Smooth muscle cell (in vitro differentiated cells): ENCODE measurements around the gene CCDC50. TPM values are rescaled to one million over a fixed set of nuclear protein-coding genes. Genes with fewer than 3 reads are reported as not detected.

Source experiments
- DNase-seq: peaks from one replicate; lab custom pipeline; 2025; ENCODE audit not compliant: unreplicated experiment; lab: John Stamatoyannopoulos, UW
- H2AFZ ChIP-seq: fragments of 200-600 bp; sonication (generic); 2 replicates; pipeline ENCODE4 v1.6.0; 2016; ENCODE audit warnings: antibody characterized with exemption, low read depth, mild to moderate bottlenecking
- H3F3A ChIP-seq: fragments of 200-600 bp; sonication (generic); 2 replicates; pipeline ENCODE4 v1.6.0; 2017; ENCODE audit warnings: antibody characterized with exemption, low read depth
- H3K27ac ChIP-seq: fragments of 200-600 bp; sonication (generic); 2 replicates; pipeline ENCODE4 v1.5.1; 2016; ENCODE audit warnings: low read depth, mild to moderate bottlenecking
- H3K27me3 ChIP-seq: fragments of 200-600 bp; sonication (generic); 2 replicates; pipeline ENCODE4 v1.6.1; 2016; ENCODE audit warnings: low read depth, mild to moderate bottlenecking
- H3K36me3 ChIP-seq: fragments of 200-600 bp; sonication (generic); 2 replicates; pipeline ENCODE4 v1.5.1; 2016; ENCODE audit warnings: low read depth
- H3K4me1 ChIP-seq: fragments of 200-600 bp; sonication (generic); 2 replicates; pipeline ENCODE4 v1.5.1; 2016; ENCODE audit warnings: low read depth
- H3K4me2 ChIP-seq: fragments of 200-600 bp; sonication (generic); 2 replicates; pipeline ENCODE4 v1.6.0; 2016; ENCODE audit warnings: mild to moderate bottlenecking
- H3K4me3 ChIP-seq: fragments of 200-600 bp; sonication (generic); 2 replicates; pipeline ENCODE4 v1.5.1; 2016; ENCODE audit warnings: mild to moderate bottlenecking
- H3K79me2 ChIP-seq: fragments of 200-600 bp; sonication (generic); 2 replicates; pipeline ENCODE4 v1.6.0; 2016; ENCODE audit warnings: low read depth, mild to moderate bottlenecking
- H3K9ac ChIP-seq: fragments of 200-600 bp; sonication (generic); 2 replicates; pipeline ENCODE4 v1.6.0; 2016; ENCODE audit warnings: low read depth
- H3K9me3 ChIP-seq: fragments of 200-600 bp; sonication (generic); replicated peaks from 2 replicates; pipeline ENCODE4 v1.5.1; 2016; ENCODE audit warnings: low read depth
- H4K20me1 ChIP-seq: fragments of 200-600 bp; sonication (generic); 2 replicates; pipeline ENCODE4 v1.6.0; 2016; ENCODE audit warnings: low read depth
- CTCF ChIP-seq: fragments of 200-600 bp; sonication (generic); IDR thresholded peaks from 2 replicates; pipeline ENCODE4 v1.5.1; 2017; ENCODE audit warnings: borderline replicate concordance, mild to moderate bottlenecking, antibody characterized with exemption; ENCODE audit not compliant: insufficient read depth, poor library complexity, severe bottlenecking
- WGBS: methylation state at CpG from one replicate; pipeline ENCODE4 v1.1.7; 2016; ENCODE audit warnings: low lambda C conversion rate; 5-methylcytosine and 5-hydroxymethylcytosine counted together
- polyA plus RNA-seq: library from polyadenylated mRNA; unstranded; fragments of >200 nt; fragmentation: Nextera tagmentation; extraction: Ambion mirVana; gene quantifications from 2 replicates; pipeline ENCODE4 v1.2.1, GENCODE V29; 2016
- total RNA-seq: library from RNA; depleted of rRNA; stranded (reverse); fragments of >200 nt; gene quantifications from 2 replicates; pipeline ENCODE4 v1.2.3, GENCODE V29; 2014

Gene CCDC50
- total and polyA plus RNA-seq, 2 experiments from 2014 or later: 31.7 to 53.9 TPM

GRCh38 chr3:191342006-191342405, 12.8 kb downstream of the CCDC50 start:
- no peak overlapping the region for H2AFZ ChIP-seq
- H3F3A ChIP-seq: peaks cover 7% of the 10 kb centered on the region
- WGBS: 83% methylated on average over 2 of the region's 2 CpGs
- TF ChIP-seq CTCF: no peak
- H3K27me3 ChIP-seq: no peaks in the 10 kb centered on the region
- no peaks in the 10 kb centered on the region for H3K36me3 ChIP-seq
- no peak overlapping the region for H3K4me2 ChIP-seq
- H3K4me1 ChIP-seq: no peaks in the 10 kb centered on the region
- peak overlapping the region; percentile 17 for H3K27ac ChIP-seq
- H3K79me2 ChIP-seq: peaks cover 99% of the 10 kb centered on the region
- no peak for DNase-seq
- H3K9ac ChIP-seq: no peak overlapping the region
- peaks cover 53% of the 10 kb centered on the region for H4K20me1 ChIP-seq
- H3K9me3 ChIP-seq: no peaks in the 10 kb centered on the region
- H3K4me3 ChIP-seq: no peak overlapping the region

DNA sequence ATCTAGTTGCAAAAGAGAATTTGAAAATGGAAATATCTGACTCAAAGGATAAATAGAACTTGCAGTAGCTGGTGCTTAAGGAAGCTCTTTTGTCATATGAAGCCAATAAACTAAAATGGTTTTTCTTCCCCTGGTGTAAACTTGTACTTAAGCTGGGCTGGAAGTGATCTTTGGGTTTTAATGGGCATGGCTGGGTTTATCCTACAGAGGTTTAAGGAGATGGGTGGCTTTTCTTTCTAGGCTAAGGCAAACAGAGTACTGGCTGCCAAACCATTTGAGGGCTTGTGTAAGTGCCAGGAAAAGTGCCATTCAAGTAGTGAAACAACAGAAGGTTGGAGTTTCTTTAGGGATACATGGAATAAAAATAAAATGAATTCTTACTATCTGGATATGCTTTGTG, 13.2 kb downstream of the CCDC50 start:
- TF ChIP-seq CTCF: no peak
- H3K4me2 ChIP-seq: no peak overlapping the region
- H3K27ac ChIP-seq: no peak overlapping the region

DNA sequence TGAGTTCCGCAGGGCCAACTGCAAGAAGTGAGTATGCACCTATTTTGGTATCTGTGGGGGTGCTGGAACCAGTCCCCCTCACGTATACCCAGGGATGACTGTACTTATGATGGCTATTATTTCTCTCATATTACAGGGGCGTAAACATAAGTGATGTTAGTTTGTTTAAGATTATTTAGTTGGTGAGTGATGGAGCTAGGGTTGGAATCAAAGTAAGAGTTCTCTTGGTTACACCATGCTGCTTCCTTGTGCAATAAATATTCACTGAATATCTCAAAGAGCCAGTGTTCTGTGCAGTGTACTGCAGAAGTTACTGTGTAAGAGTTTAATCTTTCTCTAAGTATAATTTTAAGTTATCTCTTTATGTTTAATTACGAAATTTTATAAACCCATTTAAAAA, 13.9 kb downstream of the CCDC50 start:
- H3K79me2 ChIP-seq: peaks cover 100% of the 10 kb centered on the region
- H3K9ac ChIP-seq: no peak overlapping the region
- no peak overlapping the region for H3K4me2 ChIP-seq
- TF ChIP-seq CTCF: no peak
- no peak for DNase-seq
- no peaks in the 10 kb centered on the region for H3K4me1 ChIP-seq
- no peak overlapping the region for H2AFZ ChIP-seq
- H3K36me3 ChIP-seq: no peaks in the 10 kb centered on the region
- peaks cover 61% of the 10 kb centered on the region for H4K20me1 ChIP-seq
- peaks cover 7% of the 10 kb centered on the region for H3F3A ChIP-seq
- H3K9me3 ChIP-seq: no peaks in the 10 kb centered on the region
- no peak overlapping the region for H3K27ac ChIP-seq
- H3K27me3 ChIP-seq: no peaks in the 10 kb centered on the region
- 85% methylated on average over 4 of the region's 4 CpGs for WGBS
- H3K4me3 ChIP-seq: no peak overlapping the region

More for the DNA sequence above, 13.2 kb downstream of the CCDC50 start:
- Histone ChIP-seq H3K9ac (no peak overlapping the region), H4K20me1 (peaks cover 57% of the 10 kb centered on the region), H3K4me3 (no peak overlapping the region), H2AFZ (no peak overlapping the region), H3K27me3 (no peaks in the 10 kb centered on the region), H3K36me3 (no peaks in the 10 kb centered on the region), H3K9me3 (no peaks in the 10 kb centered on the region), H3K79me2 (peaks cover 99% of the 10 kb centered on the region), H3K4me1 (no peaks in the 10 kb centered on the region), H3F3A (peaks cover 7% of the 10 kb centered on the region)
- DNase-seq: no peak

DNA sequence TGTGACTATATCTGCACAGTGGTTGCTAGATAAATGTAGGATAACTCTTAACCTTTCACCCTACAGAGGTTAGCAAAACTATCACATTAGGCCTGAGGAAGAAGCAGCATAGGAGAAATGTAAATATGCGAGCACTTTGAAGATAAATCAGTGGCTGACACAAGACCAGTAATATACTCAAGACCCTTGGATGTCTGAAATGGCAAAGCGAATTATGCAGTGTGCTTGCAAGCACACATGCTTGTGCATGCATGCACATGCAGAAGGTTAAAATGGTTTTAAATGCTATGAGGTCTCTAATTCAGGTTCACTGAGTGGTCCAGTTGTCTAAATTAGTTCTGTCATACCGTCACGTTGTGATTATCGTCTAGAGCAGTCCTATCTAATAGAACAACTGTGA, 14.7 kb downstream of the CCDC50 start:
- 90% methylated on average over 5 of the region's 5 CpGs for WGBS
- no peak overlapping the region for H3K4me2 ChIP-seq

More for the DNA sequence above, 14.7 kb downstream of the CCDC50 start:
- H2AFZ ChIP-seq: no peak overlapping the region
- no peaks in the 10 kb centered on the region for H3K9me3 ChIP-seq
- peaks cover 7% of the 10 kb centered on the region for H3F3A ChIP-seq
- H3K79me2 ChIP-seq: peaks cover 100% of the 10 kb centered on the region
- no peaks in the 10 kb centered on the region for H3K36me3 ChIP-seq
- H3K27me3 ChIP-seq: no peaks in the 10 kb centered on the region
- H4K20me1 ChIP-seq: peaks cover 67% of the 10 kb centered on the region
- no peak for TF ChIP-seq CTCF
- H3K9ac ChIP-seq: no peak overlapping the region
- H3K4me1 ChIP-seq: no peaks in the 10 kb centered on the region
- no peak overlapping the region for H3K27ac ChIP-seq
- no peak for DNase-seq
- H3K4me3 ChIP-seq: no peak overlapping the region
